RWPE2 (cell line): ENCODE results near the gene JUN.

Experiments used
- ATAC-seq: fragments of 200-7000 bp; cut with Tn5 transposase; 3 replicates; pipeline ENCODE4 v1.9.1; 2021; ENCODE audit warnings: low read depth
- DNase-seq: peaks from one replicate; pipeline ENCODE4 v3.0.0-alpha.2; 2020; ENCODE audit warnings: low spot score
- H3K27ac ChIP-seq: fragments of 450-650 bp; 2 replicates; pipeline ENCODE4 v1.5.1; 2017; ENCODE audit warnings: mild to moderate bottlenecking; ENCODE audit not compliant: poor library complexity, severe bottlenecking
- H3K27me3 ChIP-seq: fragments of 250-450 bp; sonication (Bioruptor Pico); 2 replicates; pipeline ENCODE4 v1.5.1; 2021; ENCODE audit warnings: mild to moderate bottlenecking, moderate library complexity; ENCODE audit not compliant: insufficient read depth, poor library complexity, severe bottlenecking
- H3K36me3 ChIP-seq: fragments of 250-450 bp; sonication (Bioruptor Pico); 2 replicates; pipeline ENCODE4 v1.5.1; 2020; ENCODE audit warnings: low read depth, mild to moderate bottlenecking, moderate library complexity
- H3K4me1 ChIP-seq: fragments of 250-450 bp; sonication (Bioruptor Pico); 2 replicates; pipeline ENCODE4 v1.5.1; 2021; ENCODE audit warnings: mild to moderate bottlenecking, moderate library complexity; ENCODE audit not compliant: insufficient read depth, poor library complexity, severe bottlenecking
- H3K4me3 ChIP-seq: fragments of 250-450 bp; sonication (Bioruptor Pico); 2 replicates; pipeline ENCODE4 v1.5.1; 2021; ENCODE audit warnings: mild to moderate bottlenecking, moderate library complexity; ENCODE audit not compliant: severe bottlenecking
- H3K9me3 ChIP-seq: fragments of 250-450 bp; sonication (Bioruptor Pico); 2 replicates; pipeline ENCODE4 v1.5.1; 2021; ENCODE audit warnings: mild to moderate bottlenecking, moderate library complexity; ENCODE audit not compliant: severe bottlenecking
- CTCF ChIP-seq: fragments of 450-650 bp; IDR thresholded peaks from one replicate; pipeline ENCODE4 v1.5.1; 2017; ENCODE audit warnings: mild to moderate bottlenecking, moderate library complexity; ENCODE audit not compliant: poor library complexity, severe bottlenecking

The JUN gene

GRCh38 chr1:58811303-58811702 is 27.5 kb upstream of the JUN start:
- H3K27me3 ChIP-seq, result no peaks in the 10 kb centered on the region
- H3K4me1 ChIP-seq, result peaks cover 55% of the 10 kb centered on the region
- ATAC-seq (no peak), DNase-seq (no peak)
- no peaks in the 10 kb centered on the region for H3K36me3 ChIP-seq
- no peak overlapping the region for H3K4me3 ChIP-seq
- peak overlapping the region; percentile 98 for H3K27ac ChIP-seq
- no peak for TF ChIP-seq CTCF
- no peaks in the 10 kb centered on the region for H3K9me3 ChIP-seq

- ATAC-seq (peak; percentile 43; the same call in 2 of the 3 replicates), DNase-seq (no peak)
- Histone ChIP-seq H3K27ac (peak overlapping the region; percentile 30), H3K27me3 (no peaks in the 10 kb centered on the region), H3K4me3 (no peak overlapping the region), H3K9me3 (no peaks in the 10 kb centered on the region), H3K4me1 (peaks cover 39% of the 10 kb centered on the region), H3K36me3 (no peaks in the 10 kb centered on the region)
- no peak for TF ChIP-seq CTCF
These were observed 25.6 kb upstream of the JUN start for GRCh38 chr1:58809325-58810010.

GRCh38 chr1:58808077-58808476 is 24.2 kb upstream of the JUN start:
- ATAC-seq (no peak), DNase-seq (no peak)
- Histone ChIP-seq H3K4me3 (no peak overlapping the region), H3K27me3 (no peaks in the 10 kb centered on the region), H3K9me3 (no peaks in the 10 kb centered on the region), H3K4me1 (peaks cover 26% of the 10 kb centered on the region), H3K27ac (no peak overlapping the region), H3K36me3 (no peaks in the 10 kb centered on the region)
- no peak for TF ChIP-seq CTCF

GRCh38 chr1:58805716-58806571 is 22.1 kb upstream of the JUN start:
- no peak for DNase-seq
- H3K36me3 ChIP-seq, result no peaks in the 10 kb centered on the region
- no peak for ATAC-seq
- peaks cover 5% of the 10 kb centered on the region for H3K4me1 ChIP-seq
- H3K9me3 ChIP-seq, result no peaks in the 10 kb centered on the region
- no peaks in the 10 kb centered on the region for H3K27me3 ChIP-seq
- TF ChIP-seq CTCF, result no peak
- H3K27ac ChIP-seq, result no peak overlapping the region
- no peak overlapping the region for H3K4me3 ChIP-seq
